Smooth muscle cell of the coronary artery (primary cell): ENCODE measurements around the gene DEXI. TPM values are rescaled to one million over a fixed set of nuclear protein-coding genes. Genes with fewer than 3 reads are reported as not detected.

Experiments
- total RNA-seq: library from RNA; depleted of rRNA; stranded (reverse); fragments of >200 nt; gene quantifications from 2 replicates; pipeline ENCODE4 v1.2.3, GENCODE V29; 2014; ENCODE audit warnings: low replicate concordance

The DEXI gene
- total RNA-seq, result 43.2 and 79.0 TPM in 2 replicates

GRCh38 chr16:10942352-10943063 lies at the start of gene DEXI:
Gene DEXI (minus strand): TSS chr16:10942468. CDS start chr16:10942005, 463 bp downstream.

GRCh38 chr16:10944249-10945064 lies 2.2 kb upstream of the DEXI start, which contains the start of gene CLEC16A:
Gene CLEC16A (plus strand): TSS chr16:10944564. CDS start chr16:10944718, 154 bp downstream.

Other genes with a start within 250 kb of the DEXI start
- gene TEKT5, start 247.5 kb downstream of the DEXI start, total RNA-seq, result not detected in 2 replicates
- 17.8 and 20.1 TPM in 2 replicates for gene NUBP1, start 198.6 kb downstream of the DEXI start, total RNA-seq
- not detected in 2 replicates for gene TVP23A, start 123.7 kb downstream of the DEXI start, total RNA-seq
- gene CIITA, start 65.3 kb downstream of the DEXI start, total RNA-seq, result 0.08 and 0.12 TPM in 2 replicates
- 15.9 and 33.8 TPM in 2 replicates for gene CLEC16A, start 2.1 kb upstream of the DEXI start, total RNA-seq